Neural crest cell (in vitro differentiated cells): ENCODE results near the gene HESX1. TPM values are rescaled to one million over a fixed set of nuclear protein-coding genes. Genes with fewer than 3 reads are reported as not detected.

Experiments
- DNase-seq: peaks from one replicate; pipeline ENCODE4 v3.0.0; 2021; ENCODE audit warnings: low read depth, mixed read lengths, low spot score
- H3K27ac Mint-ChIP-seq: one replicate; pipeline ENCODE4 v1.8.0; 2021; ENCODE audit warnings: mild to moderate bottlenecking, mixed read lengths; ENCODE audit not compliant: unreplicated experiment
- H3K27me3 Mint-ChIP-seq: 2 replicates; pipeline ENCODE4 v1.8.0; 2021; ENCODE audit warnings: low read depth, mild to moderate bottlenecking, mixed read lengths
- H3K36me3 Mint-ChIP-seq: 2 replicates; pipeline ENCODE4 v1.8.0; 2021; ENCODE audit warnings: low read depth, mild to moderate bottlenecking, mixed read lengths
- H3K4me1 Mint-ChIP-seq: 2 replicates; pipeline ENCODE4 v1.8.0; 2021; ENCODE audit warnings: mixed read lengths
- H3K4me3 Mint-ChIP-seq: one replicate; pipeline ENCODE4 v1.8.0; 2021; ENCODE audit warnings: mild to moderate bottlenecking, mixed read lengths
- H3K9me3 Mint-ChIP-seq: 2 replicates; pipeline ENCODE4 v1.8.0; 2021; ENCODE audit warnings: mixed read lengths
- CTCF ChIP-seq: fragments of 200-600 bp; sonication (generic); conservative IDR thresholded peaks from 2 replicates; pipeline ENCODE4 v1.5.0; 2021; ENCODE audit warnings: antibody characterized with exemption, mild to moderate bottlenecking
- total RNA-seq: library from RNA; stranded (reverse); gene quantifications from 2 replicates; pipeline ENCODE4 v1.2.1, GENCODE V29; 2021

The HESX1 gene
- total RNA-seq, 1 donor from 2014 or later = 0.98 TPM

GRCh38 chr3:57168151-57168550 lies 31.6 kb downstream of the HESX1 start:
- no peak for TF ChIP-seq CTCF
- Mint-ChIP-seq H3K27ac (no peak overlapping the region), H3K27me3 (peaks cover 10% of the 10 kb centered on the region), H3K9me3 (no peaks in the 10 kb centered on the region), H3K4me3 (peak overlapping the region; percentile 47), H3K4me1 (peaks cover 35% of the 10 kb centered on the region), H3K36me3 (no peaks in the 10 kb centered on the region)
- DNase-seq = no peak

GRCh38 chr3:57166660-57167059 lies 33.1 kb downstream of the HESX1 start:
- Mint-ChIP-seq H3K4me3 (peak overlapping the region; percentile 87), H3K9me3 (no peaks in the 10 kb centered on the region)

GRCh38 chr3:57165641-57166040 lies 34.1 kb downstream of the HESX1 start:
- H3K27me3 Mint-ChIP-seq = peaks cover 10% of the 10 kb centered on the region

More at GRCh38 chr3:57166660-57167059, 33.1 kb downstream of the HESX1 start:
- TF ChIP-seq CTCF = no peak
- peaks cover 10% of the 10 kb centered on the region for H3K27me3 Mint-ChIP-seq
- H3K27ac Mint-ChIP-seq = no peak overlapping the region
- H3K4me1 Mint-ChIP-seq = peaks cover 48% of the 10 kb centered on the region
- no peaks in the 10 kb centered on the region for H3K36me3 Mint-ChIP-seq
- DNase-seq = no peak

GRCh38 chr3:57164657-57165573 lies 34.9 kb downstream of the HESX1 start, which contains the start of gene IL17RD:
TSS of gene IL17RD (minus strand) at chr3:57165353. CDS start at chr3:57165286, 67 bp downstream.
- Mint-ChIP-seq H3K4me3 (peak within 1 kb of the TSS; percentile 98), H3K4me1 (peaks cover 60% of the 10 kb centered on the region), H3K36me3 (no peaks in the 10 kb centered on the region), H3K27me3 (peaks cover 5% of the 10 kb centered on the region), H3K27ac (peak within 1 kb of the TSS; percentile 99), H3K9me3 (no peaks in the 10 kb centered on the region)
- no peak for TF ChIP-seq CTCF
- DNase-seq = peak; percentile 82

More at GRCh38 chr3:57165641-57166040, 34.1 kb downstream of the HESX1 start:
- DNase-seq = no peak
- Mint-ChIP-seq H3K4me3 (peak overlapping the region; percentile 87), H3K27ac (no peak overlapping the region), H3K9me3 (no peaks in the 10 kb centered on the region), H3K36me3 (no peaks in the 10 kb centered on the region), H3K4me1 (peaks cover 59% of the 10 kb centered on the region)
- no peak for TF ChIP-seq CTCF

- Mint-ChIP-seq H3K27ac (peak overlapping the region; percentile 99), H3K27me3 (peaks cover 3% of the 10 kb centered on the region), H3K36me3 (no peaks in the 10 kb centered on the region), H3K4me3 (peak overlapping the region; percentile 98), H3K9me3 (no peaks in the 10 kb centered on the region), H3K4me1 (peaks cover 66% of the 10 kb centered on the region)
- DNase-seq = peak; percentile 33
- no peak for TF ChIP-seq CTCF
Measured at GRCh38 chr3:57164217-57164656, 35.5 kb downstream of the HESX1 start.
